Panc1 (cell line): ENCODE data around the gene RIC8B.

Experiments used
- CTCF ChIP-seq: fragments of 450-650 bp; IDR thresholded peaks from 2 replicates; pipeline ENCODE4 v1.5.1; 2017; ENCODE audit warnings: mild to moderate bottlenecking
- POLR2AphosphoS5 ChIP-seq: IDR thresholded peaks from 2 replicates; pipeline ENCODE4 v1.6.1; 2012; ENCODE audit warnings: mild to moderate bottlenecking, low read depth, low read length, moderate library complexity
- SIN3A ChIP-seq: IDR thresholded peaks from 2 replicates; pipeline ENCODE4 v1.6.1; 2012; ENCODE audit warnings: low read depth, mild to moderate bottlenecking, low read length, moderate library complexity, borderline replicate concordance; ENCODE audit not compliant: insufficient read depth
- TCF7L2 ChIP-seq: IDR thresholded peaks from 2 replicates; pipeline ENCODE4 v1.6.1; 2011; ENCODE audit warnings: mild to moderate bottlenecking, low read depth, low read length, inconsistent platforms
- TF ChIP-seq, protein P1 (sequence below), 2 experiments: IDR thresholded peaks; 2 replicates each; pipeline ENCODE4 v1.6.1; 2011 to 2012; ENCODE audit warnings: low read depth in 2 of 2, control low read depth in 1 of 2, low read length in 1 of 2, mild to moderate bottlenecking in 1 of 2, moderate library complexity in 1 of 2; ENCODE audit not compliant: insufficient read depth in 1 of 2

DNA sequence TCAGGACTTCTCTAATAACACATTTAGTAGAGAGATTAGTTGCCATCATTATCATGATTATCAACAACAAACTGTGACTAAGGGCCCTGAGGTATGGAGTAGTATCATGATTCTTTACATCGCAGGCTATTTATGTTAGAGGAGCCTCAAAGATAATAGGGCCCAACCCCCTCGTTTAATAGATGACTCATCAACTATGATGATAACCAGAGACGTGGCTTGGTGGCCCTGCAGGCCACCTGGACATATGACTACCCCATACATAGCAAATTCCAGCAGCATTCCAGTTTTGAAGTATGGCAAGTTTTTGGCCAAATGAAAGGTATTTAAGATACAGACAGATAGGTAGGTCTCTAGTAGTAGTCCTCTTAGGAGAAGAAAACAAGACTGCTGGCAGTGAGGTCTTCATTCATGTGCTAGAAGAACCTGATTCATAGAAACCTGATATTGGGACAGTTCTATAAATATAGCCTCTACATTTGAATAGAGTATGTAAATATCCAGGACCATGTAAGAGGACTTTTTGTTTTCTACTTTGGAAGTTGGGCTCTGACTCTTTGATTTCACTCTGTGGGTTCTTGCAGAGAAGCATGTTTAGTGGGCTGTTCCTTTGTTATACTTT is 5.6 kb downstream of the RIC8B start:
- TF ChIP-seq CTCF (no peak), POLR2AphosphoS5 (no peak), TCF7L2 (no peak), SIN3A (no peak)
- TF ChIP-seq, protein P1, sequence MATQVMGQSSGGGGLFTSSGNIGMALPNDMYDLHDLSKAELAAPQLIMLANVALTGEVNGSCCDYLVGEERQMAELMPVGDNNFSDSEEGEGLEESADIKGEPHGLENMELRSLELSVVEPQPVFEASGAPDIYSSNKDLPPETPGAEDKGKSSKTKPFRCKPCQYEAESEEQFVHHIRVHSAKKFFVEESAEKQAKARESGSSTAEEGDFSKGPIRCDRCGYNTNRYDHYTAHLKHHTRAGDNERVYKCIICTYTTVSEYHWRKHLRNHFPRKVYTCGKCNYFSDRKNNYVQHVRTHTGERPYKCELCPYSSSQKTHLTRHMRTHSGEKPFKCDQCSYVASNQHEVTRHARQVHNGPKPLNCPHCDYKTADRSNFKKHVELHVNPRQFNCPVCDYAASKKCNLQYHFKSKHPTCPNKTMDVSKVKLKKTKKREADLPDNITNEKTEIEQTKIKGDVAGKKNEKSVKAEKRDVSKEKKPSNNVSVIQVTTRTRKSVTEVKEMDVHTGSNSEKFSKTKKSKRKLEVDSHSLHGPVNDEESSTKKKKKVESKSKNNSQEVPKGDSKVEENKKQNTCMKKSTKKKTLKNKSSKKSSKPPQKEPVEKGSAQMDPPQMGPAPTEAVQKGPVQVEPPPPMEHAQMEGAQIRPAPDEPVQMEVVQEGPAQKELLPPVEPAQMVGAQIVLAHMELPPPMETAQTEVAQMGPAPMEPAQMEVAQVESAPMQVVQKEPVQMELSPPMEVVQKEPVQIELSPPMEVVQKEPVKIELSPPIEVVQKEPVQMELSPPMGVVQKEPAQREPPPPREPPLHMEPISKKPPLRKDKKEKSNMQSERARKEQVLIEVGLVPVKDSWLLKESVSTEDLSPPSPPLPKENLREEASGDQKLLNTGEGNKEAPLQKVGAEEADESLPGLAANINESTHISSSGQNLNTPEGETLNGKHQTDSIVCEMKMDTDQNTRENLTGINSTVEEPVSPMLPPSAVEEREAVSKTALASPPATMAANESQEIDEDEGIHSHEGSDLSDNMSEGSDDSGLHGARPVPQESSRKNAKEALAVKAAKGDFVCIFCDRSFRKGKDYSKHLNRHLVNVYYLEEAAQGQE (IDR thresholded peaks at IDR 0.05; ENCODE audit: insufficient read depth in 1 of 2, low read depth in 2 of 2, low read length in 1 of 2): no peak
